HG02973 (cell line): Measurements from ENCODE around the gene EMD.
"Not testable (repeated sequence)": the region's sequence is repeated elsewhere in the genome, so short reads cannot be mapped to it uniquely, and the experiment has no call there.

ENCODE experiments used
- ATAC-seq: cut with Tn5 transposase; IDR thresholded peaks from one replicate; pipeline ENCODE4 v1.9.1; 2021; ENCODE audit warnings: moderate library complexity; ENCODE audit not compliant: unreplicated experiment

Gene EMD

DNA sequence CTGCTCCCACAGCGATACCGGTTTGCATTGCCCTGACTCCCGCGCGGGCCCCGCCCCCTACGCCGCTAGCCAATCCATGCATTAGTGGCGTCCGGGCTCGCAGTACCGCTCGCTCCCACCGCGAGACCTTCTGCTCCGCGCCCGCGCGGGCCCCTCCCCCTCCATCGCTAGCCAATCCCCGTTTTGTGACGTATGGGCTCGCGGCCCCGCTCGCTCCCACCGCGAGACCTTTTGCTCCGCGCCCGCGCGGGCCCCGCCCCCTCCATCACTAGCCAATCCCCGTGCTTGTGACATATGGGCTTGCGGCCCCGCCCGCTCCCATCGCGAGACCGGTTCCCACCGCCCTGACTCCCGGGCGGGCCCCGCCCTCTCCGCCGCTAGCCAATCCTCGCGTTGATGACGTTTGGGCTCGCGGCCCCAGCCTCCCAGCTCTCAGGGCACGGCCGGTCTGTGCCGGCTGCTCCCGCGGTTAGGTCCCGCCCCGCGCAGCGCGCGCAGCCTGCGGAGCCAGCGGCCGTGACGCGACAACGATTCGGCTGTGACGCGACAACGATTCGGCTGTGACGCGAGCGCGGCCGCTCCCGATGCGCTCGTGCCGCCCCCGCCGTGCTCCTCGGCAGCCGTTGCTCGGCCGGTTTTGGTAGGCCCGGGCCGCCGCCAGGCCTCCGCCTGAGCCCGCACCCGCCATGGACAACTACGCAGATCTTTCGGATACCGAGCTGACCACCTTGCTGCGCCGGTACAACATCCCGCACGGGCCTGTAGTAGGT is at the start of gene EMD:
EMD (plus strand) TSS at position 497 of the 770 bp plus-strand sequence; CDS start at position 687, 190 bp downstream.
- peak; percentile 77 for ATAC-seq

- no peak for ATAC-seq
Observed at GRCh38 chrX:154332561-154332960, 46.5 kb upstream of the EMD start.

DNA sequence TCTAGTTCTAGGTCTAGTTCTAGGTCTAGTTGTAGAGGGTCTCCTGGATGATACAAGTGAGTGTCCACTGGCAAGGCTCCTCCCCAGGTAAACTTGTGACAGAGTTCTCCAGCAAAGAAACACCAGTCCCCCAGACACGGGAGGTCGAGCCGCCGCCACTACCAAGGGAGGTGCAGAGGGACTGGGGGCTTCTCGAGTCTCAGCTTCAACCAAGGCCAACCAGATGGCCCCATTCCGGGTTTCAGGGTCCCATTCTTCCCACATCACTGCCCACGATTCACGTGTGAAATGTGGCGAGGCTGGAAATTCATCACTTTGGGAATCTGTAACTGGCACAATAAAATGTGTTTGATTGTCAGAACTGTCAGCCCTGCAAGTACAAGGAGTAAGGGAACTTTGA is 46.0 kb upstream of the EMD start:
- no peak for ATAC-seq

DNA sequence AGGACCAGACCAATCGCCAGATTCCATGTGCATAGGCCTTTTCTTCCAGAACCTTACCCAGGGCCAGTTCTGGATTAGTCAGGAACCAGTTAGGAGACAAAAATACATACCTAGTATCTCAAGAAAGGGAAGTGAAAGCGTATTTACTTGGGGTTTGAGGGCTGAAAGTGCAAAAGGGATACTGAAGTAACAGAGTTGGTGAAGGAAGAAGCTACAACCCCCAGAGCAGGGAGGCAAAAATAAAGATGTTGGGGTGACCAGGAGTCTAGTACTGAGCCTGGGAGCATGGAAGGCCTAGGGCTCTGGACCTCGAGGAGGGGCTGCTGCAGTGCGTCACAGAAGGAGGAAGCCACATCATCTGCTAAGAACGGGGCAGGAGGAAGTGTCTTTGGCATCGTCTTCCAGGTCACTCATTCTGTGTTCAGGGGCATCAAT is 45.2 kb upstream of the EMD start:
- ATAC-seq: no peak

DNA sequence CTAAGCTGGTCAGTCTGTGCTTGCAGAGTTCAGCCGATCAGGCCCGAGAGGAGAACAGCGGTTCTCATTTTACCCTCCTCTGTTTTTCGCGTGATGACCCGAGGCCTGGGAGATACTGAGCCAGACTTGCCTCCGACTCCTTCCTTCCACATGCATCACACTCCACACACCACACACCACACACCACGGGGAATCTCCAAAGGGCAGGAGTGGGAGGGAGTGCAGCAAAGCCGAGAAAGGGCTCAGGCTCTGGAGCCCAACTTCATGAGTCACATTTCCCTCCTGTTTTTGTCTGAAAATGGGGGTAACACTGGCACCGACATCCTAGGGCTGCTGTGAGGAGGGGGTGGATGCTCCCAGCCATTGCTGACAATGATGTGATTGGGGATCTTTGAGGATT is 44.6 kb upstream of the EMD start:
- ATAC-seq: no peak

DNA sequence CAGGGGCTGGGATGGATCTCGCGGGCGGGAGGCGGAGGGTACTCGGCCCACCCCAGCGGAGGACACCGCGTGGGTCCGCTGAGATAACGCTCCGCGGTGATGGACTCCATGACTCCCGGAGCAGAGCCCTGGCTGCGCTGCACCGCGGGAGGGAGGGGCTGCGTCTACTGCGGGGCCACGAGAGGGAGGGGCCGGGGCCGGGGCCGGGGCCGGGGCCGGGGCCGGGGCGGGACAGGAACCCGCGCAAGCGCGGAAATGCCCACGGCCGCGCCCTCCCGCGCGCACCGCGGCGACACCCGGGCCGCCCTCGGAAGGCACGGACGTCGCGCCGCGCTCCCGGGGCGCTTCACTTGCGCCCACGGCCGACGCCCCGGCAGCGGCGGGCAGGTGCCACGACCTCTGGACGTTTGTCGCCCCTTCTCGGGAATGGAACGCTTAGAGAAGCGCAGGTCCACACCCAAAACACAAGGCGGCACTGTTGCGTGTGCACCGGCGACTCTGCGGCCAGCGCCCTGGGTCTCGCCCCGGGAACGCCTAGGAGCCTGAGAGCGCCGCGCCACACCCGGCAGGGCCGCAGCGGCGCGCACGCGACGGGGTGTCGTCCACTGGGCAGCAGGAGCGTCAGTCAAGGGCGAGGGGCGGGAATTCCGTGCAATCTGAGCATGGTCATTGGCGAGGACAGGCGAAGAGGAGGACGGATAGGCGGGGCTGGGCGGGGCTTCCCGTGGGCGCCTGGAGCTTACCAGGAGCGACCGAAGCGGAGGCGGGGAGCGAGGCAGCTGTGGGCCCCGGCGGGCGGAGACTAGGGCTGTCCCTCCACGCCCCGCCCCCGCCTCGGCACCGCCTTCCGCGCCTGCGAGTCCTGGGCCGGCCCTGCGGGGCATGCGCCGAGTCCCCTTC is 37.4 kb upstream of the EMD start:
- ATAC-seq: peak; percentile 67

- not testable (repeated sequence) for ATAC-seq
Observed at GRCh38 chrX:154343063-154343462, 36.0 kb upstream of the EMD start.

GRCh38 chrX:154343620-154344019 is 35.5 kb upstream of the EMD start:
- ATAC-seq: not testable (repeated sequence)

DNA sequence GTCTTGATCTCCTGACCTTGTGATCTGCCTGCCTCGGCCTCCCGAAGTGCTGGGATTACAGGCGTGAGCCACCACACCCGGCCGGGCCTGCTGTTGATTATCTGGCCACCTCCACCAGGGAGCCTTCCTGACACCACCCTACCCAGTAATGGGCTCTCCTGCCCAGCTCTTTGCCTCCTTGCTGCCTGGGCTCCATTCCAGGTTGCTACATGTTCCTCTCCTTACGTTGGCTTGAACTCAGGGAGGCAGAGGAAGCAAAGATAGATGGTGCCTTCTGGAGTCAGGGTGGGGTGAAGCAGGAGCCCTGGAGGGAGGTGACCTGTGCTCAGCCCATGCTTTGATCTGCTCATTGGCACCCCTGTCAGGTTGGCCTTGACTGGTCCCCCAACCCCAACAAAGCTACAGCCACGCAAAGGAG is 31.0 kb upstream of the EMD start:
- ATAC-seq: no peak

DNA sequence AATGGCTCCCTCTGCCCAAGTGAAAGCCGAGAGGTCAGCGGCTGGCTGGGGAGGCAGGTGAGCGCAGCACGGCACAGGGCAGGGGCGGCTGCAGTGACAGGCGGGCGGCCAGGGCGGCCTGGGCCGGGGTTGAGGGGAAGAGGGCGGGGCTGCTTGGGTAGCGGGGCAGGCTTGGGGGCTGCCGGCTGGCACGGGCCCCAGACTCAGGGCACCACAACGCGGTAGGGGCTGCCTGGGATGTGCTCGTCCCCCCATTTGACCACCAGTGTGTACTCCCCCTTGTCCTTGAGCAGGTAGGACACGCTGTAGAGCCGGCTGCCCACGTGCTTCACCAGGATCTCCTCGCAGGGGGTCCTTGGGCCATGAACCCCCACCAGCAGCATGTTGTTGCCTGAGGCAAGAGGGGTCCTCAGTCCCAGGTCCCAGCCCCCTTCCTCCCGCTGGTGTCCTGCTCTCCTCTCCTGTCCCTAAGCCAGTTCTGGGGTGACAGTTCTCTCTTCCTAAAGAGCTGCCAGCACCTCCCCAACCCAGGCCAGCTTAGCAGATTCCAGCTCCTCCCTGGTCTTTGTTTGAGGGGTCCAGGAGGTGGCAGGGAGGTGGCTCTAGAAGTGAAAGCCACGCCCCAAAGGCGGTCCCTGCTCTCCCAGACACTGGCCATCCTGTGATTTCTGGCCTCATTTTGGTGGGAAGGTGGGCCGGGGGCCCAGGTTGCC is 30.3 kb upstream of the EMD start:
- no peak for ATAC-seq

- ATAC-seq: no peak
Observed at GRCh38 chrX:154349359-154349935, 29.6 kb upstream of the EMD start.

GRCh38 chrX:154349979-154350378 is 29.1 kb upstream of the EMD start:
- no peak for ATAC-seq

DNA sequence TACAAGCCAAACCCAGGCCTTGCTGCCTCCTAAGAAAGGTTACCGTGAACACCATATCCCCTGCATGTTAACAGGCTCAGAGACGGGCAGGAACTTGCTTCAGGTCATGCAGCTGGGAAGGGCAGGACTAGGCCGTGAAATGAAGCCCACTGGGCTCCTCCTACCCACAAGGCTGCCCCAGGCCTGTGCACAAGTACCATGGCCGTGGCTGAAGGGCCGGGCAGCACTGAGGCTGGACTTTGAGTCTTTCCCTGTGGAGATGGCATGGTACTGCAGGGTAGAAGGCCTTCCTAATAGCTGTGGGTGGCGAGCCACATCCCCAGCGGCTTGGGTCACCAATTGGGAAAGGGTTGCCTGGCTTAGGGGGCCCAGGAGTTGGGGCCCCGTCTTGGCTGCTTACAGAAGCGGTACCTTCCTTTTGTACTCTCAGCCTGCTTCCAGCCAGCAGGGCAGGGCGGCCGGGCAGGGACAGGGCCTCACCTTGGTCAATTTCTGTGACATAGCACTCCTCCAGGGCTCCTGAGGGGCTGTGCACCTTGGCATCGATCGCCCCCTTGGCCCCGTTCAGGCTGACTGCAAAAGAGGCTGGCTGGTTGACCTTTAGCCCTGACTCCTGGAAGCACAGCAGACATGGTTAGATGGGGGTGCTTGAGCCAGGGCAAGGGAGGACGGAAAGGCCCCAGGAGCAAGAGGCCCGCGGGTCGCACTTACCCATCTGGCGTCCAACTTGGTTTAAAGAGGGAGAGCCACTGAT is 28.5 kb upstream of the EMD start:
- no peak for ATAC-seq

- no peak for ATAC-seq
Observed at GRCh38 chrX:154351183-154352011, 27.7 kb upstream of the EMD start.

DNA sequence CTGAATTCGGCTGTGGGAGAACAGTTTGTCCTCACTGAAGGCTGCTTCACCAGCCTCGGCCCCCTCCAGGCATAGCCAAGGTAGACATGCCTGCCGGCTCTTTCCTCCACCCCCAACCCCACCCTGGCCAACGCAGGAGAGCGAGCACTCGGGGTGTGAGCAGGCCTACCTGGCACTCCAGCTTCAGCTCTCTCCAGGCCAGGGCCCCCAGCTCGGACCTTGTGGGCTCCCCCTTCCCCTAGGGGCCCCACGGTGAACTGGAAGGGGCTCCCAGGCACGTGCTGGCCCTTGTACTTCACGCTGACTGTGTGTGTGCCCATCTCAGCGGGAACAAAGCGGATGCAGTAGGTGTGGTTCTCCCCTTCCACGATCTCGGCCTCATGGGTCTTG is 27.1 kb upstream of the EMD start:
- ATAC-seq: no peak

DNA sequence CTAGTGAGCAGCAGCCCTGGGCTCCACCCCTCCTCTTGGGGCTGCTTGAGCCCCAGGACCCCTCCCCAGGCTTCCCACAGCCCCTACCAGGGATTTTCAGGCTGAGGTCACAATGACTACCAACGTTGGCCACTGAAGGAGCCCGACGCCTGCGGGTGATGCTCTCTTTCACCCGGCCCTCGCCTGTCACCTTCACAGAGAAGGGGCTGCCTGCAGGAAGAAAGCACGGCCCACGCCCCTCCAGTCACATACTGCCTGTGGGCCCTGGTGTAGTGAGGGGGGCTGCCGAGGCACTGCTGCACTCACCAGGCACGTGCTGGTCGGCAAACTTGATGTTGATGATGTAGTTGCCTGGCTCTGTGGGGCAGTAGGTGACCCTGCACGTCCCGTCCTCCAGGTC is 26.6 kb upstream of the EMD start:
- ATAC-seq: no peak

- no peak for ATAC-seq
Observed at GRCh38 chrX:154353172-154353843, 25.8 kb upstream of the EMD start.

- ATAC-seq: no peak
Observed at GRCh38 chrX:154354013-154354412, 25.1 kb upstream of the EMD start.

GRCh38 chrX:154354516-154354915 is 24.6 kb upstream of the EMD start:
- no peak for ATAC-seq
